Tibial nerve (tissue), 4 donors: ENCODE results near the gene ITGA8.

ENCODE experiments used
- EP300 ChIP-seq, 2 donors: sonication (generic); formaldehyde crosslinking; IDR thresholded peaks; one replicate each; pipeline ENCODE4 v1.6.1; 2017; ENCODE audit warnings: antibody characterized with exemption in 2 of 2, mild to moderate bottlenecking in 1 of 2
- POLR2A ChIP-seq, 2 donors: fragments of 450-650 bp; IDR thresholded peaks; one replicate each; pipeline ENCODE4 v1.6.1; 2017; ENCODE audit warnings: antibody characterized with exemption in 2 of 2, mild to moderate bottlenecking in 2 of 2, moderate library complexity in 2 of 2
- TF ChIP-seq, protein P1 (sequence below), 5 experiments: fragments of 200-600 bp in 3 of 5; fragments of 450-650 bp in 2 of 5; sonication (generic) in 3 of 5; IDR thresholded peaks; one replicate each; pipeline ENCODE4 v1.5.1; 2016 to 2019; ENCODE audit warnings: antibody characterized with exemption in 5 of 5, mild to moderate bottlenecking in 3 of 5, moderate library complexity in 2 of 5

DNA sequence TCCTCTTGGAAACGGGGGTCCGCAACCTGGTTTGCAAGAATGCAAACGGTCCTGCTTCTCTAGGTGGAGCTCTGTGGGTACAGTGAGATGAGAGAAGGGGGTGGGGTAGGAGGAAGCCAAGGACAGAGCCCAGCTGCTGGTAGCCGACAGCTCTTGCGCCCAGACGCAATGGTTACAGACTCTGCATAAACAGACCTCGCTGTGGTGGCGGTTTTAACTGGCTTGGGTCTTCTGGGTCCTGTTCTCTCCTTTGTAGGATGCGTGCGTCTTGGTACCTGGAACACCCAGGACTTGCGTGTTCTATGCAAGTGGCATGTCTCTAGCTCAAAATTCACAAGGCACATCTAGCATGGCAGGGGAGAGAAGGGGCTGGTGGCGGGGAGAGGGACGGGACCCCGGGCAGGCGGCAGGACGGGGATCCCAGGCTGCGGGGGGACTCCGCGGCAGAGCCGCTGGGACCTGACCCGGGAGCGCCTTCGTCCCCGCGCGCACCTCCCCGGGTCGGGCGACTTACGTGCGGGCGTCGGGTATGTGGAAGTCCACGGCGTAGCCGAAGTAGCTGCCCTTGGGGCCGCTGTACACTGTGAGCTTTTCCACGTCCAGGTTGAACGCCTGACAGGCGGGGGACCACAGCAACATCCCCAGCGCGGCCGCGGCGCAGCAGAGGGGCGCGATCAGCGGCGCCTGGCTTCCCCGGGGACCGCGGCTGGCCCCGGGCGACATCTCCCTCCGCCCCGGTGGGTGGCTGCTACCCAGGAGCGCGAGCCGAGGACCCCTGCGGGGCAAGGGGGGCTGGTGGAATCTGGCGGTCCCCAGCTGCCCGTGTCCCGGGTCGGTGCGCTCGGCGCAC, 448 bp downstream of the ITGA8 start:
- no peak for TF ChIP-seq POLR2A (IDR thresholded peaks at IDR 0.05)
- TF ChIP-seq, protein P1, sequence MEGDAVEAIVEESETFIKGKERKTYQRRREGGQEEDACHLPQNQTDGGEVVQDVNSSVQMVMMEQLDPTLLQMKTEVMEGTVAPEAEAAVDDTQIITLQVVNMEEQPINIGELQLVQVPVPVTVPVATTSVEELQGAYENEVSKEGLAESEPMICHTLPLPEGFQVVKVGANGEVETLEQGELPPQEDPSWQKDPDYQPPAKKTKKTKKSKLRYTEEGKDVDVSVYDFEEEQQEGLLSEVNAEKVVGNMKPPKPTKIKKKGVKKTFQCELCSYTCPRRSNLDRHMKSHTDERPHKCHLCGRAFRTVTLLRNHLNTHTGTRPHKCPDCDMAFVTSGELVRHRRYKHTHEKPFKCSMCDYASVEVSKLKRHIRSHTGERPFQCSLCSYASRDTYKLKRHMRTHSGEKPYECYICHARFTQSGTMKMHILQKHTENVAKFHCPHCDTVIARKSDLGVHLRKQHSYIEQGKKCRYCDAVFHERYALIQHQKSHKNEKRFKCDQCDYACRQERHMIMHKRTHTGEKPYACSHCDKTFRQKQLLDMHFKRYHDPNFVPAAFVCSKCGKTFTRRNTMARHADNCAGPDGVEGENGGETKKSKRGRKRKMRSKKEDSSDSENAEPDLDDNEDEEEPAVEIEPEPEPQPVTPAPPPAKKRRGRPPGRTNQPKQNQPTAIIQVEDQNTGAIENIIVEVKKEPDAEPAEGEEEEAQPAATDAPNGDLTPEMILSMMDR (IDR thresholded peaks at IDR 0.05) = no peak
- no peak for TF ChIP-seq EP300 (IDR thresholded peaks at IDR 0.05)
